Right renal cortex interstitium (tissue), 3 donors: ENCODE data around the gene ARL6IP4. TPM values are rescaled to one million over a fixed set of nuclear protein-coding genes. Genes with fewer than 3 reads are reported as not detected.

Source experiments
- DNase-seq, 3 donors: peaks; one replicate each; pipeline ENCODE4 v3.0.0-alpha.2; 2013; ENCODE audit warnings: low read depth in 3 of 3, low spot score in 2 of 3
- polyA plus RNA-seq, 3 donors: library from polyadenylated mRNA; unstranded; fragments of 120-200 nt; gene quantifications; one replicate each; pipeline ENCODE4 v1.2.1, GENCODE V29; 2013; ENCODE audit not compliant: insufficient read length in 3 of 3

Gene ARL6IP4
- polyA plus RNA-seq, 3 donors: 165 to 178 (median 173) TPM

GRCh38 chr12:122977655-122978392, 2.7 kb upstream of the ARL6IP4 start:
- DNase-seq: no peak

GRCh38 chr12:122978507-122978955, 1.9 kb upstream of the ARL6IP4 start:
- no peak for DNase-seq

- no peak for DNase-seq
Observed at GRCh38 chr12:122979001-122979907, 1.2 kb upstream of the ARL6IP4 start.

- no peak for DNase-seq
Observed at GRCh38 chr12:122979908-122980182, 636 bp upstream of the ARL6IP4 start.

- DNase-seq: no peak
Observed at GRCh38 chr12:122981036-122981471, 573 bp downstream of the ARL6IP4 start.

GRCh38 chr12:122981587-122982476, 1.4 kb downstream of the ARL6IP4 start:
- no peak for DNase-seq

- no peak for DNase-seq
Observed at GRCh38 chr12:122982477-122982815, 2.0 kb downstream of the ARL6IP4 start.

- no peak for DNase-seq
Observed at GRCh38 chr12:122982963-122983788, 2.7 kb downstream of the ARL6IP4 start.

- no peak for DNase-seq
Observed at GRCh38 chr12:122983789-122984515, 3.5 kb downstream of the ARL6IP4 start.

- no peak for DNase-seq
Observed at GRCh38 chr12:122984612-122985337, 4.3 kb downstream of the ARL6IP4 start.

- no peak for DNase-seq
Observed at GRCh38 chr12:122985338-122986257, 5.1 kb downstream of the ARL6IP4 start.

- no peak for DNase-seq
Observed at GRCh38 chr12:122986258-122986871, 5.9 kb downstream of the ARL6IP4 start.

- DNase-seq: no peak
Observed at GRCh38 chr12:122987086-122987951, 6.8 kb downstream of the ARL6IP4 start.

GRCh38 chr12:122988036-122988435, 7.6 kb downstream of the ARL6IP4 start:
- no peak for DNase-seq

GRCh38 chr12:122988612-122989212, 8.2 kb downstream of the ARL6IP4 start:
- no peak for DNase-seq
